Activated CD8-positive, alpha-beta T cell treated with anti-CD3 and anti-CD28 coated beads for 36 hours (primary cell): Measurements from ENCODE around the gene PARP1. TPM values are rescaled to one million over a fixed set of nuclear protein-coding genes. Genes with fewer than 3 reads are reported as not detected.

Experiments
- ATAC-seq: fragments of 200-7000 bp; cut with Tn5 transposase; one replicate; pipeline ENCODE4 v1.10.0; 2021; ENCODE audit warnings: mild to moderate bottlenecking, moderate library complexity
- CTCF ChIA-PET: fragments of 350-600 bp; sonication (Branson Sonifier 250); formaldehyde crosslinking; loops from one replicate; lab custom pipeline; 2021; ENCODE audit warnings: antibody characterized with exemption; lab: Charles Lee
- POLR2A ChIA-PET: fragments of 350-600 bp; sonication (Branson Sonifier 250); formaldehyde crosslinking; loops from one replicate; lab custom pipeline; 2021; ENCODE audit warnings: antibody characterized with exemption; lab: Charles Lee
- DNase-seq: peaks from one replicate; pipeline ENCODE4 v3.0.0-alpha.2; 2020
- H3K27ac Mint-ChIP-seq: one replicate; pipeline ENCODE4 v1.8.0; 2021; ENCODE audit warnings: mild to moderate bottlenecking, mixed read lengths
- H3K27me3 Mint-ChIP-seq: one replicate; pipeline ENCODE4 v1.8.0; 2021; ENCODE audit warnings: mixed read lengths
- H3K36me3 Mint-ChIP-seq: one replicate; pipeline ENCODE4 v1.8.0; 2021; ENCODE audit warnings: low read depth, mixed read lengths
- H3K4me1 Mint-ChIP-seq: one replicate; pipeline ENCODE4 v1.8.0; 2021; ENCODE audit warnings: low read depth, mixed read lengths
- H3K4me3 Mint-ChIP-seq: one replicate; pipeline ENCODE4 v1.8.0; 2021; ENCODE audit warnings: mild to moderate bottlenecking, moderate library complexity, mixed read lengths
- H3K9me3 Mint-ChIP-seq: one replicate; pipeline ENCODE4 v1.8.0; 2021; ENCODE audit warnings: mixed read lengths
- intact Hi-C: fragments of 100-400 bp; cut with micrococcal nuclease; formaldehyde crosslinking; loops from one replicate; pipeline ENCODE4 v1.10.0; 2022
- total RNA-seq, 2 experiments: library from RNA; stranded (reverse); gene quantifications; one replicate each; pipeline ENCODE4 v1.2.3, GENCODE V29; 2021
- TF ChIP-seq, protein P1 (sequence below): fragments of 200-600 bp; IDR thresholded peaks from one replicate; pipeline ENCODE4 v1.8.0; 2022; ENCODE audit warnings: antibody characterized with exemption, mild to moderate bottlenecking

The PARP1 gene
- total RNA-seq, 2 experiments from 2014 or later = 203 to 206 TPM

DNA sequence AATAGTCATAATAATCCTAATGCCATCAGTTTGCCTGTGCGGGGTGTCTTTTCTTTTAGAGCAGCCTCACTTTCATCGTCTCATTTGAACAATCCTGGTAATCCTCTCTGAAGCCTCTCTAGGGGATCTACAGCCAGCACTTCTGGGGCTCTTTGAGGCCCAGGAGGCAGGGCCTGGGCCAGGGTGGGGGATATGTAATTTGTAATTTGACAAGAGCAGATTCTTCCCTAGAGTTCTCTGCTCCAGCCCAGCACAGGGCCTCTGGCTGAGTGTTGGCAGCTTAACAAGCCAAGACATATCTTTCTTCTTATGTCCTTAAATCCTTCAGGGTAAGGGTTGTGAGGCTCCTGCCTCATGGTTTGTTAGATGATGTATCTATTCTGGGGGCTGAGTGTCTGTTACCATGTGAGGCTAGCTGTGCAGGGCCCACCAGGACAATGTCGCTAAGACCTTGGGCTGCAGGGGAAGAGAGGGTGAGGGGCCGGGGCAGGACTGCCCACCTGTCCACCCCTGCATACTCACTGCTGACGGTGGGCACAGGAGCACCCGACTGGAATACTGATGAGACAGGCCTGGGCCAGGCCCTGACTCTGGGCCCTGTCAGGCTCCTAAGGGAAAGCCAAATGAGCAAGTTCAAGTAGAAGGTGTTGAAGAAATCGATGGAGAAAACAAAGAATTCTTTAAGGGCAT is 45.3 kb upstream of the PARP1 start:
- H3K4me3 Mint-ChIP-seq = no peak overlapping the region
- CTCF ChIA-PET = no interaction called here
- TF ChIP-seq, protein P1, sequence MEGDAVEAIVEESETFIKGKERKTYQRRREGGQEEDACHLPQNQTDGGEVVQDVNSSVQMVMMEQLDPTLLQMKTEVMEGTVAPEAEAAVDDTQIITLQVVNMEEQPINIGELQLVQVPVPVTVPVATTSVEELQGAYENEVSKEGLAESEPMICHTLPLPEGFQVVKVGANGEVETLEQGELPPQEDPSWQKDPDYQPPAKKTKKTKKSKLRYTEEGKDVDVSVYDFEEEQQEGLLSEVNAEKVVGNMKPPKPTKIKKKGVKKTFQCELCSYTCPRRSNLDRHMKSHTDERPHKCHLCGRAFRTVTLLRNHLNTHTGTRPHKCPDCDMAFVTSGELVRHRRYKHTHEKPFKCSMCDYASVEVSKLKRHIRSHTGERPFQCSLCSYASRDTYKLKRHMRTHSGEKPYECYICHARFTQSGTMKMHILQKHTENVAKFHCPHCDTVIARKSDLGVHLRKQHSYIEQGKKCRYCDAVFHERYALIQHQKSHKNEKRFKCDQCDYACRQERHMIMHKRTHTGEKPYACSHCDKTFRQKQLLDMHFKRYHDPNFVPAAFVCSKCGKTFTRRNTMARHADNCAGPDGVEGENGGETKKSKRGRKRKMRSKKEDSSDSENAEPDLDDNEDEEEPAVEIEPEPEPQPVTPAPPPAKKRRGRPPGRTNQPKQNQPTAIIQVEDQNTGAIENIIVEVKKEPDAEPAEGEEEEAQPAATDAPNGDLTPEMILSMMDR = no peak

DNA sequence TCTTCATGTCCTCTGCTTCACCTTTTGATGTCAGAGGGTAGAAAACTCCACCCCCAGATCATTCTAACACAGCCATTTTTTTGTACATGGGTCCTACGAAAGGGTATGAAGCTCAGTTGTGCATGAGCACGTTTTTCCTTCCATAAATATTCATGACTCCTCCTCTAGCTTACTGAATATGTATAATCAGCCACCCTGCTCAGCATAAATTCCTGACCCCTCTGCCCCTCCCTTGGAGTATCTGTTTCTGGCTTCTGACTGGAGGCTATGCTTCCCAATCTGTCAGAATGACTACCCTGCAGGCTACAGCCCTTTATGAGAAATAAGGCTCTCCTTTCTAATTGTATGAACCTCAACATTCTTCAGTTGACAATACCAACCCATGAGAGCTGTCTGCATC is 42.8 kb upstream of the PARP1 start:
- Mint-ChIP-seq H3K4me3 (no peak overlapping the region), H3K9me3 (no peaks in the 10 kb centered on the region), H3K27me3 (no peaks in the 10 kb centered on the region), H3K36me3 (no peaks in the 10 kb centered on the region), H3K4me1 (peaks cover 15% of the 10 kb centered on the region), H3K27ac (no peak overlapping the region)
- intact Hi-C loops = no loop called here
- POLR2A ChIA-PET = no interaction called here
- no peak for ATAC-seq
- CTCF ChIA-PET = interaction anchor here (0.8 to 1.1 kb wide), 2 partner anchors 97 to 99 kb away, joined by 3 read pairs; no protein-coding TSS in a partner anchor
- TF ChIP-seq, protein P1 = no peak
- DNase-seq = no peak

More for the DNA sequence above, 45.3 kb upstream of the PARP1 start:
- Mint-ChIP-seq H3K4me1 (peaks cover 18% of the 10 kb centered on the region), H3K36me3 (no peaks in the 10 kb centered on the region), H3K27me3 (no peaks in the 10 kb centered on the region), H3K27ac (no peak overlapping the region), H3K9me3 (no peaks in the 10 kb centered on the region)
- no peak for DNase-seq
- POLR2A ChIA-PET = no interaction called here
- ATAC-seq = no peak
- intact Hi-C loops = no loop called here

DNA sequence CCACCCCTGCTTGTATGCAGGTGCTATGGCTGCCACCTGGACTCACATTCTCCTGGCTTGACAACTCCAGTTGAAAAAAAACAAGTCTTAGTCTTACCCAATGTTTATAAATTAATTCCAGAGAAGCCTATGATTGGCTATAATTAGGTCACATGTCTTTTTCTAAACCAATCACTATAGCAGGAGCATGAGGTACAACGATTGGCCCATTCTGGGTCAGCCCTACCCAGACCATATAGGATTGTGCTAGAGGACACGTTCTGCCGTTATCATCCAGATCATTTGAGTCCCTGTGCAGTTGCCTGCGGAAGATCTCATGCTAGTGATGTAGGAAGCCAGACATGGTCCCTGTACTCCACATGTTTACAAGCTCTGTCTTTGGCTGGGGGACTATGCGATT is 41.9 kb upstream of the PARP1 start:
- Mint-ChIP-seq H3K36me3 (no peaks in the 10 kb centered on the region), H3K27ac (no peak overlapping the region), H3K4me1 (peaks cover 23% of the 10 kb centered on the region), H3K4me3 (no peak overlapping the region), H3K27me3 (no peaks in the 10 kb centered on the region), H3K9me3 (no peaks in the 10 kb centered on the region)
- TF ChIP-seq, protein P1 = no peak
- ChIA-PET POLR2A (no interaction called here), CTCF (interaction anchor here (1.0 to 1.4 kb wide), 4 partner anchors 7 to 119 kb away, joined by 3 to 5 read pairs (median 3); no protein-coding TSS in a partner anchor)
- intact Hi-C loops = no loop called here
- ATAC-seq (no peak), DNase-seq (no peak)

DNA sequence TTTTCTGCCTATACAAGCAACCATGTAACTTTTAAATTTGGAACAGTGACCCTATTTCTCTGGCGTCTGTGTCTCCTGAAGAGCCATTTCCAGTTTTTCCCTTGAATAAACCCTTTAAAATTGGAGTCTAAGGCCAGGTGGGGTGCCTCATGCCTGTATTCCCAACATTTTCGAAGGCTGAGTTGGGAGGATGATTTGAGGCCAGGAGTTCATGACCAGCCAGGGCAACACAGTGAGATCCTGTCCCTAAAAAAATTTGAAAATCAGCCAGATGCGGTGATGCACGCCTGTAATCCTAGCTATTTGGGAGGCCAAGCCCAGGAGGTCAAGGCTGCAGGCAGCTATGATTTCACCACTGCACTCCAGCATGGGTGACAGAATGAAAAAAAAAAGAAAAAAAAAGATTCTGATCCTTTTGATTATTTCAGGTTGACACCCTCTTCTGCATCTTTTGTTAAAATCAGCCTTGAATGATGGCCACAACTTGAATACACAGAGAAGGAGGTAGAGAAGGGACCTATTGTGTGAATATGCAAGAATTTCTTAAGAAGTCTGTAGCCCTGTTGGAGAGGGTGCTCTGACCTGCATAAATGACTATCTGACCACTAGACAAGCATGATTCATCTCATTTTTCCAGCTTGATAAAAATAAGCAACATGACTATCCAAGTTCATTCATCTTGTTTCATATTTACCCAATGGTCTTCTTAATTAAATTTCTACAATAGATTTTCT is 40.2 kb upstream of the PARP1 start:
- ChIA-PET CTCF (interaction anchor here (0.8 to 2.9 kb wide), 3 partner anchors 9 to 40 kb away, joined by 3 to 16 read pairs (median 5); partner anchors contain the start of gene PARP1), POLR2A (no interaction called here)
- no peaks in the 10 kb centered on the region for H3K27me3 Mint-ChIP-seq
- ATAC-seq = no peak
- TF ChIP-seq, protein P1 = no peak
- H3K4me1 Mint-ChIP-seq = peaks cover 31% of the 10 kb centered on the region
- H3K9me3 Mint-ChIP-seq = no peaks in the 10 kb centered on the region
- H3K36me3 Mint-ChIP-seq = no peaks in the 10 kb centered on the region
- DNase-seq = no peak
- H3K27ac Mint-ChIP-seq = no peak overlapping the region
- H3K4me3 Mint-ChIP-seq = no peak overlapping the region
- intact Hi-C loops = no loop called here

DNA sequence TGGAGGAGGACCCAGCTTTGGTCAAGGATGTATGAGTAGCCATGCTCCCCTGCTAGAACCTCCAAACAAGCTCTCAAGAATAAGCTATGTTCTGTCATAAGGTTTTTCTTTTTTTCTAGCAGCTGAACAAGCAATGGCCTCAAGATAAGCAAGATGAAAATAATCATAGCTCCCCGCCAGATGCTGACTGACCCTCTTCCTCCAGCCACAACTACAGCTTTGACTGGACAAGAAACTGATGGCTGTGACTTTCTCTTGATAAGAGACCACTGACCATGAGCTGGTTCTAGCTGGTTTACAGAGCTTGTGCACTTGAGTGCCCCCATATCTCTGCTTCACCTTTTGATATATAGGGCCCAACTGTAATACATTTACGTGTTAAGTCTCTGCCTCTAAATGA is 38.2 kb upstream of the PARP1 start:
- Mint-ChIP-seq H3K4me1 (peaks cover 31% of the 10 kb centered on the region), H3K27me3 (no peaks in the 10 kb centered on the region), H3K4me3 (no peak overlapping the region), H3K36me3 (no peaks in the 10 kb centered on the region), H3K9me3 (no peaks in the 10 kb centered on the region), H3K27ac (no peak overlapping the region)
- DNase-seq = no peak
- no peak for ATAC-seq
- ChIA-PET POLR2A (interaction anchor here (1.7 kb wide), 1 partner anchor 38 kb away, joined by 6 read pairs; the partner anchor contains the start of gene PARP1), CTCF (interaction anchor here (0.5 to 2.9 kb wide), 4 partner anchors 11 to 105 kb away, joined by 3 to 16 read pairs (median 10); partner anchors contain the start of gene PARP1)
- intact Hi-C loops = no loop called here
- TF ChIP-seq, protein P1 = no peak
